ENCODE data around the gene DNAJC22. TPM values are rescaled to one million over a fixed set of nuclear protein-coding genes. Genes with fewer than 3 reads are reported as not detected.

Gene DNAJC22
- total RNA-seq, 2 donors from 2014 or later, result 0.68 to 1.5 TPM

DNA sequence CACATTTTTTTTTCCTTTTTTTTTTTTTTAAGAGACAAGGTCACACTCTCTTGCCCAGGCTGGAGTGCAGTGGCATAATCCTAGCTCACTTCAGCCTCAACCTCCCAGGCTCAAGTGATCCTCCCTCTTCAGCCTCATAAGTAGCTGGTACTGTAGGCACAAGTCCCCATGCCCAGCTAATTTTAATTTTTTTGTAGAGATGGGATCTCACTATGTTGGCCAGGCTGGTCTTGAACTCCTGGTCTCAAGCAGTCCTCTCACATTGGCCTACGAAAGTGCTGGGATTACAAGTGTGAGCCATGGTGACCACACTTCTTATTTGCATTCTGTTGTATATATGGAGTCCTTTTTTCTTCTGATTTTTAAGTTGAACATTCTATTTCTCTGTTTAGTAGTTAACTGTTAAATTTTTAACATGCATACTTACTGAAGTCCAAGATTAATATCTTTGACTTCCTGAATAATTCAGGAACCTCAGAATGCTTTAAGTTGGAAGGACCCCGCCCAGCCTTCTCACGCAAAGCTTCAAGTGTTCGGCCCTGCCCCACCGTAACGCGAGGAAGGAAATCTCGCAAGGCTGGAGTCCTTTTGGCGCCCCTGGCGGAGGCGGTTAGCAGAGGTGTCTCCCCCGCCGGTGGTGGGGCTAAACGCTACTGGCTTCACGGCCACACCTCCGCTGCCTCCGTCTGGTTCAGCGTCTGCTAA is 42.1 kb downstream of the DNAJC22 start:
- ATAC-seq (ENCODE audit: insufficient number of reproducible peaks, low FRiP score, low read depth), result no peak
- no peak overlapping the region for H3K27ac ChIP-seq
- H3K36me3 ChIP-seq, result peaks cover 3% of the 10 kb centered on the region
- no peaks in the 10 kb centered on the region for H3K4me1 ChIP-seq (ENCODE audit: control insufficient read depth in 1 of 2, low read depth in 2 of 2)
- TF ChIP-seq, protein P1, sequence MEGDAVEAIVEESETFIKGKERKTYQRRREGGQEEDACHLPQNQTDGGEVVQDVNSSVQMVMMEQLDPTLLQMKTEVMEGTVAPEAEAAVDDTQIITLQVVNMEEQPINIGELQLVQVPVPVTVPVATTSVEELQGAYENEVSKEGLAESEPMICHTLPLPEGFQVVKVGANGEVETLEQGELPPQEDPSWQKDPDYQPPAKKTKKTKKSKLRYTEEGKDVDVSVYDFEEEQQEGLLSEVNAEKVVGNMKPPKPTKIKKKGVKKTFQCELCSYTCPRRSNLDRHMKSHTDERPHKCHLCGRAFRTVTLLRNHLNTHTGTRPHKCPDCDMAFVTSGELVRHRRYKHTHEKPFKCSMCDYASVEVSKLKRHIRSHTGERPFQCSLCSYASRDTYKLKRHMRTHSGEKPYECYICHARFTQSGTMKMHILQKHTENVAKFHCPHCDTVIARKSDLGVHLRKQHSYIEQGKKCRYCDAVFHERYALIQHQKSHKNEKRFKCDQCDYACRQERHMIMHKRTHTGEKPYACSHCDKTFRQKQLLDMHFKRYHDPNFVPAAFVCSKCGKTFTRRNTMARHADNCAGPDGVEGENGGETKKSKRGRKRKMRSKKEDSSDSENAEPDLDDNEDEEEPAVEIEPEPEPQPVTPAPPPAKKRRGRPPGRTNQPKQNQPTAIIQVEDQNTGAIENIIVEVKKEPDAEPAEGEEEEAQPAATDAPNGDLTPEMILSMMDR (IDR thresholded peaks at IDR 0.05), result no peak
- H3K4me3 ChIP-seq, result no peak overlapping the region
- no peaks in the 10 kb centered on the region for H3K9me3 ChIP-seq
- DNase-seq (ENCODE audit: low spot score), result no peak
- no peaks in the 10 kb centered on the region for H3K27me3 ChIP-seq (replicated peaks; ENCODE audit: insufficient read depth)

DNA sequence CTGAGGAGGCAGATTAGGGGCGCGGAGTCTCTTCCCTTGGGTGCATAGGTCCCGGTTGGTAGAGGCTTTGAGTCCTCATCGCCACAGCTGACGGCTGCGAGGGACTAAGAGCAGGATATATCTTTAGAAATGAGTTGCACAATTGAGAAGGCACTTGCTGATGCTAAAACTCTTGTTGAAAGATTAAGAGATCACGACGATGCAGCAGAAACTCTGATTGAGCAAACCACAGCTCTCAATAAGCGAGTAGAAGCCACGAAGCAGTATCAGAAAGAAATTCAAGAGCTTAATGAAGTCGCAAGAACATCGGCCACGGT is 42.7 kb downstream of the DNAJC22 start:
- TF ChIP-seq, protein P1 (IDR thresholded peaks at IDR 0.05), result no peak
- no peaks in the 10 kb centered on the region for H3K9me3 ChIP-seq
- DNase-seq (ENCODE audit: low spot score), result no peak
- H3K4me1 ChIP-seq (ENCODE audit: control insufficient read depth in 1 of 2, low read depth in 2 of 2), result no peaks in the 10 kb centered on the region
- no peak for ATAC-seq (ENCODE audit: insufficient number of reproducible peaks, low FRiP score, low read depth)
- H3K4me3 ChIP-seq, result no peak overlapping the region
- H3K27me3 ChIP-seq (replicated peaks; ENCODE audit: insufficient read depth), result no peaks in the 10 kb centered on the region
- H3K36me3 ChIP-seq, result peaks cover 3% of the 10 kb centered on the region
- no peak overlapping the region for H3K27ac ChIP-seq

DNA sequence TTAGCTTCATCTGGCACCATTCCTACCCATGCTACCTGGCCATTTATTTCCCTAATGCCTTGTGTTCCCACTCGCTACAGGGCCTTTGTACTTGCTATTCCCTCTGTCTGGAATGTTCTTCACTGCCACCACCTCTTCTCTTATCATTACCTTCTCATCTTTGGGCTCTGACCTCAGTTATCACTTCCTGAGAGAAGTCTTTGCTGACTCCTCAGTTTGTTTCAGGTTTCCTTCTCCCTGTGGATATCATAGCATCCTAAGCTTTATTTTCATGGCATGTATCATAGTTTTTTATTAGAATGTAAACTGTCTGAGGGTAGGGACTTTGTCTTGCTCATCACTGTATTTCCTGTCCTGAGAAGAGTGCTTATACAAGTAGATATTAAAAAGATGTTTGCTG is 50.3 kb downstream of the DNAJC22 start:
- no peaks in the 10 kb centered on the region for H3K9me3 ChIP-seq
- H3K27me3 ChIP-seq (replicated peaks; ENCODE audit: insufficient read depth), result no peaks in the 10 kb centered on the region
- no peak for ATAC-seq (ENCODE audit: insufficient number of reproducible peaks, low FRiP score, low read depth)
- H3K4me3 ChIP-seq, result no peak overlapping the region
- TF ChIP-seq, protein P1 (IDR thresholded peaks at IDR 0.05), result no peak
- H3K4me1 ChIP-seq (ENCODE audit: control insufficient read depth in 1 of 2, low read depth in 2 of 2), result no peaks in the 10 kb centered on the region
- DNase-seq (ENCODE audit: low spot score), result no peak
- no peak overlapping the region for H3K27ac ChIP-seq
- H3K36me3 ChIP-seq, result no peaks in the 10 kb centered on the region

DNA sequence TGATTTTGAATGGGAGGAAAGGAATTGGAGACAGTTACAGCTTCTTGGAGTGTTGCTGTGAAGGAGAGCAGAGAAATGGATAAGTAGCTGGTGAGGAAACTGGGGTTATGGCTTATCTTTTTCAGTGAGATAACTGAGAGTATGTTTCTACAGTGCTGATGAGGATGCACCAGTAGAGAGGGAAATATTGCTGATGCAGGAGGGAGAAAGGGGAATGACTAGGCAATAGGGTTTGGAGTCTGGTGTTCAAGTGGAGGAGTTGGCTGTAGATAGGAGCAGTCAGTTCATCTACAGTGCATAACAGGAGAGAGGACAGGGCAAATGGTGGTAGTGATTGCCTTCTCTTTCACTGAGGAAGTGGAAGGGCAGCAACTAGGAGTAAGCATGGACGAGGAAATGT is 53.6 kb downstream of the DNAJC22 start:
- TF ChIP-seq, protein P1 (IDR thresholded peaks at IDR 0.05), result no peak
- H3K27me3 ChIP-seq (replicated peaks; ENCODE audit: insufficient read depth), result no peaks in the 10 kb centered on the region
- no peak overlapping the region for H3K27ac ChIP-seq
- DNase-seq (ENCODE audit: low spot score), result no peak
- ATAC-seq (ENCODE audit: insufficient number of reproducible peaks, low FRiP score, low read depth), result no peak
- no peaks in the 10 kb centered on the region for H3K4me1 ChIP-seq (ENCODE audit: control insufficient read depth in 1 of 2, low read depth in 2 of 2)
- no peaks in the 10 kb centered on the region for H3K36me3 ChIP-seq
- H3K9me3 ChIP-seq, result no peaks in the 10 kb centered on the region
- no peak overlapping the region for H3K4me3 ChIP-seq

Other genes starting within 250 kb of the DNAJC22 start
- 10 to 100 TPM; 77.7 to 93.4 TPM for gene LMBR1L, start 236.0 kb upstream of the DNAJC22 start, total RNA-seq
- gene TUBA1B, start 215.5 kb upstream of the DNAJC22 start, total RNA-seq, result 100 to 1,000 TPM; 501 to 945 TPM
- 100 to 1,000 TPM; 107 to 259 TPM for gene TUBA1A, start 157.8 kb upstream of the DNAJC22 start, total RNA-seq
- 100 to 1,000 TPM; 239 to 277 TPM for gene TUBA1C, start 81.8 kb upstream of the DNAJC22 start, total RNA-seq
- gene PRPH, start 51.7 kb upstream of the DNAJC22 start, total RNA-seq, result 1 to 10 TPM in 1 of 2 donors, not detected in 1; 2.5 TPM
- under 1 TPM; 0.27 to 0.99 TPM for gene TROAP, start 23.6 kb upstream of the DNAJC22 start, total RNA-seq
- gene C1QL4, start 9.7 kb upstream of the DNAJC22 start, total RNA-seq, result not detected
- 10 to 100 TPM; 11.5 to 31.4 TPM for gene SPATS2, start 20.6 kb downstream of the DNAJC22 start, total RNA-seq
- under 1 TPM; 0.35 to 0.95 TPM for gene KCNH3, start 192.1 kb downstream of the DNAJC22 start, total RNA-seq
- gene MCRS1, start 221.3 kb downstream of the DNAJC22 start, total RNA-seq, result 10 to 100 TPM; 46.6 TPM